Measurements from ENCODE around the gene RELA.

The RELA gene

DNA sequence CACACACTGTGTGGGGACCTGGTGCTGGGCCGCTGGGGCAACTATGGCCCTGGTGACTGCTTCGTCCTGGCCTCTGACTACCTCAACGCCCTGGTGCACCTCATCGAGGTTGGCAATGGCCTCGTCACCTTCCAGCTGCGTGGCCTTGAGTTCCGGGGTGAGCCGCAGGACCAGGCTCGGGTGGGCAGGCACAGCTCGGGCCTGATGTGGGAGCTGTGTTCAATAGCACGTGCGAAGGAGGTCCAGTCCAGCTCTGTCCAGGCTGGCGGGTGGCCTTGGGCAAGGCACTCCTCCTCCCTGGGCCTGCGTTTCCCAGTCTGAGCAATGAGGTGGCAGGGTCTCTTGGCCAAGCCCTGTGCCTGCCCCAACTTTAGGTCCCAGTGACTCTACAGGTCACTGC lies 33.1 kb downstream of the RELA start:
- no peak for DNase-seq

DNA sequence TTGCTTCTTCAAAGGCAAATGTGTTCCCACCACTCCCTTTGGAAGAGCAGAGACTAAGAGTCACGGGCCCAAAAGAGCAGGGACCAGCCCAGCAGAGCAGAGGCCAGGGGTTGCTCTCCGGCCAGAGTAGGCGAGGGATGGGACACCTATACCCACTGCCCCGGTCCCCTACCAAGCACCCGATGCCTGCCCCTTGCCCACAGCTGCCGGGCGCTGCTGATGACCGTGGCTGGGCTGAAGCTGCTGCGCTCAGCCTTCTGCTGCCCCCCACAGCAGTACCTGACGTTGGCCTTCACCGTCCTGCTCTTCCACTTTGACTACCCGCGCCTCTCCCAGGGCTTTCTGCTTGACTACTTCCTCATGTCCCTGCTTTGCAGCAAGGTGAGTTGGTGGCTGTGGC lies 35.5 kb downstream of the RELA start:
- no peak for DNase-seq

DNA sequence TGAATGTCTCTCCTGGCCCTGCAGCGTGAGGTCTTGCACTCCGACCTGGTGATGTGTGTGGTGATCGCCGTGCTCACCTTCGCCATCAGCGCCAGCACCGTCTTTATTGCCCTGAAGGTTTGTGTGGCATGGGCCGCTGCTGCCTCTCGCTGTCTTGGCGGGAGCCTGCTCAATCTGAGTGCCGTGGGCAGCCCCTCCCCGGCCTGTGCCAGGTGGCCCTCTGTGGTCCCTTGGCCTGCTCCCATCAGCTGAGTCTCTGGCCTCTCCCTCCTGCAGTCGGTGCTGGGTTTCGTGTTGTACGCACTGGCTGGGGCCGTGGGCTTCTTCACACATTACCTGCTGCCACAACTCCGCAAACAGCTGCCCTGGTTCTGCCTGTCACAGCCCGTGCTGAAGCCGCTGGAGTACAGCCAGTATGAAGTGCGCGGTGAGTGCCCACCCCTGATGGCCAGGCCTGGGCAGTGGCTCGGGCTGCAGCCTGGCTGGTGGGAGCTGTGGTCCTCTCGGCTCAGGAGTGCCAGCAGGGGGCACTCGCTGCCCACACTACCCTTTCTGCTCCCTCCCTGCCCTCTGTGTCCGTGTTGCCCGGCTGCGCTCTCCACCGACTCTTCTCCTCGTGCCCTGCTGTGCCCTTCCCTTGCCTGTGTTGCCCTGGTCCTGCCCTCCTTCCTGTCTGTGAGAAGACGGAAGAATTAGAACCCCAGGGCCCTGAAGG lies 36.9 kb downstream of the RELA start:
- no peak for DNase-seq

DNA sequence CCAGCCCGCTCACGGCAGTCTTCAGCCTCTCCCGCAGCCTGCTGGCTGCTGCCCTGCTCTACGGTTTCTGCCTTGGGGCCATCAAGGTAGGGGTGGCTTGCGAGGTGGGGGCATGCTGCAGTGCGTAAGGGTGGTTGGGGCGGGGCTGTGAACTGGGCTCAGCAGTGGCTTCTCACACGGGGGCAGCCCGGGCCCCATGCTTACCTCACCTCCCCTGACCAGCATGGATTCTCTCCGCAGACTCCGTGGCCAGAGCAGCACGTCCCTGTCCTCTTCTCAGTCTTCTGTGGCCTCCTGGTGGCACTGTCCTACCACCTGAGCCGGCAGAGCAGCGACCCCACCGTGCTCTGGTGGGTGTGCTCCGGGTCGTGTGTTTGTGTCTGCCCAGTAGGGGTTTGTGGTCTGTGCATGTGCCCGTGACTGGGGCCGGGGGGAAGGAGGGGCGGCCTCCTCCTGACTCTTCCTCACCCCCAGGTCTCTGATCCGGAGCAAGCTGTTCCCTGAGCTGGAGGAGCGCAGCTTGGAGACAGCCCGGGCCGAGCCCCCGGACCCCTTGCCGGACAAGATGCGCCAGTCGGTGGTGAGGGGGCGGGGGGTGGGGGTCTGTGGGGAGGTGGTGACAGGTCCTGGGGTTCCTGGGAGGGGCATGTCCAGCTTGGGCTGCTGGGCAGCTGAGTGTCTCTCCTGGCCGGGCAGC lies 37.6 kb downstream of the RELA start:
- DNase-seq: no peak

DNA sequence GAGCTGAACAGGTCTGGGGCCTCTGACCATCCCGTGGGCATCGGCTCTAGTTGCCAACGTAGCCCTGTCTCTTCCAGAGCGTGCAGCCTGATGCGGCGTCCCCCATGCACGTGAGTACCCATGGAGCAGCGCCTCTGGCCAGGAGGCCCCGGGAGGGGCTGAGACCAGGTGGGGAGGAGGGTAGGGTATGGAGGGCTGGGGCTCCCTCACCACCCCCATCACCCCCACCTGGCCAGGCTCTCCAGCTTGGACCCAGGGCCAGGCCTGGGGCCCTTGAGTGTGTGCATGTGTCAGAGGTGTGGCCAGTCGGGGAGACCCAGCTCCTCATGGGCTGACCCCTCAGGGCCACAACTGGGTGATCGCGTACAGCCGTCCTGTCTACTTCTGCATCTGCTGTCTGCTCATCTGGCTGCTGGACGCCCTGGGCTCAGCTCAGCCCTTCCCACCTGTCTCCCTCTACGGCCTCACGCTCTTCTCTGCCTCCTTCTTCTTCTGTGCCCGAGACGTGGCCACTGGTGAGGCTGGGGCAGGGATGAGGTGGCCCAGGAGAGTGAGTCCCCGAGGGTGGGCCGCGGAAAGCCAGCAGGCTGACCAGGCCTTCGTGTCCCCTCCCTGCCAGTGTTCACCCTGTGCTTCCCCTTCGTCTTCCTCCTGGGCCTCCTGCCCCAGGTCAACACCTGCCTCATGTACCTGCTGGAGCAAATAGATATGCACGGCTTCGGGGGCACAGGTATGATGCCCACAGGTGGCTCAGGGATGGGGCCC lies 38.7 kb downstream of the RELA start:
- DNase-seq: no peak

DNA sequence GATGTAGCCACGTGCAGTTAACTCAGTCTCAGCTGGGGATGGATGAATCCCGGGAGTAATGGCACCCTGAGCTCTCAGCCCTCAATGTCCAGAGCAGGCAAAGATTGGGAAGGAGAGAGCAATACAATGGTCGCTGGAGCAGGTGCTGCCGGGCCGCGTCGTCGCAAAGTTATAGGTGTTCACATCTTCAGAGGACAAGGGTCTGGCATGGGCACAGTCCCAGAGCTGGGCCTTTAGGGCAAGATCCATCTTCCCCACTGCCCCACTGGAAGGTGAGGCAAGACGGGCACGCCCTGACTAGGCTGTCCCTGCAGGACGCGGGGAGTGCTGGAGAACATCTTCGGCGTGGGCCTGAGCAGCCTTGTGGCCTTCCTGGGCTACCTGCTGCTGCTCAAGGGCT lies 39.5 kb downstream of the RELA start:
- DNase-seq: no peak

DNA sequence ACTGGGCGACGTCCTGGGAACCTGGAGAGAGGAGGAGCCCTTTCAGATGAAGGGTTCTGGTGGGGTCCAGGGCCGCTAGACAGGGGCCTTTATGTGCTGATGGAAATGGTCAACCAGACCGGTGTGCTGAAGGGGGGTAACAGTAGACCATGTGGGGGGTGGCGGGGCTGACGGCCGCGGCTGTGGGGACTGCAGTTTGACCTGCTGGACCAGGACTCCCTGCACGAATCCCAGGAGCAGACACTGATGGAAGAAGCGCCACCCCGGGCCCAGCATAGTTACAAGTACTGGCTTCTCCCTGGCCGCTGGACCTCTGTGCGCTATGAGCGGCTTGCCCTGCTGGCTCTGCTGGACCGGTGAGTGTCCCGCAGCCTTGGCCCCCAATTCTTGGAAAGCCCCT lies 40.7 kb downstream of the RELA start:
- DNase-seq: no peak

DNA sequence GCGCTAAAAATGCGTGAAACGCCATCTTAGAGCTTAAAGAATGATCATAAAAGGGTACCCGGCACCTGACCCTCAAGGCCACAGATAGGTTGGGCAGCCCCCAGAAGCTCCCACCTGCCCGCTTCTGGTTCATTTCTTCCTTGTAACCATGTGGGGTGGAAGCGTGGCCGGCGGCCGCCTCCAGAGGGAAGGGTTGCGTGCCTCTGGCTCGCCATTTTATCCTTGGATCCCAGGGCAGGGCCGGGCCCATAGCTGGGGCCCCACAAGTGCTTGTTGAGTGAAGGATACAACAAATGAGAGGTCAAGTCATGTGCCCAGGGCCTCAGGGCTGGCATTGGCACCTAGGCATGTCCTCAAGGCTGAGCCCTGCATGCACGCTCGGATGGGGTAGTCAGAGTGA lies 41.3 kb downstream of the RELA start:
- DNase-seq: no peak

DNA sequence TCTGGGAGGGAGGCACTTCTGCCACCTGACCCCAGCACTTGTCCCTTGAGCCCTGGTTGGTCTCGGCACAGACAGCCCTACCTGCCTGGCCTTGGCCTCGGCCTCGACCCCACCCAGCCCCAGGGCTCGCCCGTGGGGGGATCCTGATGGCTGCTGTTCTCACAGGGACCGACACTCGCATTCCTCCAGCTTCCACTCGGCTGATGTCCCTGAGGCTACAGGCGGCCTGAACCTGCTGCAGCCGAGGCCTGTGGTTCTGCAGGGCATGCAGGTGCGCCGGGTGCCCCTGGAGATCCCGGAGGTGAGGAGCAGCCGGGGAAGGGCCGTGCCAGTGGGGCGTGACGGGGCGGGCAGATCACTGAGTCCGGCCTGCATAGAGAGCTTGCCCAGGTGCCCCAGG lies 42.0 kb downstream of the RELA start:
- DNase-seq: no peak

DNA sequence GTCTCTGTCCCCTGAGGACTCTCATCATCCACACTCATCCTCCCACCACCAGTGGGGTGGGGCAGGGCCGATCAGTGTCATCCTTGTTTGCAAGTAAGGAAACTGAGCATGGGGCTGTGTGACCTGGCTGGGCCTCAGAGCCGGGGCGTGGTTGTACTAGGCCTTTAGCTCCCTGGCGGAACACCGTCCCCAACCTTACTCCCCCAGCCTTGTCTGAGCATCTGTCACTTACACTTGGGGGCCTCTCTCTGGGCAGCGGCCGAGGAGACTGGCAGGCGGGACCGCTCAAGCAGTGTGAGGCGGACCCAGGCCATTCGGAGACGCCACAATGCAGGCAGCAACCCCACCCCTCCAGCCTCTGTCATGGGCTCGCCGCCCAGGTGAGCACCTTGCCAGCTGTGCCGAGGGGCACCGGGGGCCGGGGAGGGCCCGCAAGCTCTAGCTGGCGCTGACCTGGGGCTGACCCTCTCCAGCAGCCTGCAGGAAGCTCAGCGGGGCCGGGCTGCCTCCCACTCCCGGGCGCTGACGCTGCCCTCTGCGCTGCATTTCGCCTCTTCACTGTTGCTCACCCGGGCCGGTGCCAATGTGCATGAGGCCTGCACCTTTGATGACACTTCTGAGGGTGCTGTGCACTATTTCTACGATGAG lies 43.3 kb downstream of the RELA start:
- no peak for DNase-seq

DNA sequence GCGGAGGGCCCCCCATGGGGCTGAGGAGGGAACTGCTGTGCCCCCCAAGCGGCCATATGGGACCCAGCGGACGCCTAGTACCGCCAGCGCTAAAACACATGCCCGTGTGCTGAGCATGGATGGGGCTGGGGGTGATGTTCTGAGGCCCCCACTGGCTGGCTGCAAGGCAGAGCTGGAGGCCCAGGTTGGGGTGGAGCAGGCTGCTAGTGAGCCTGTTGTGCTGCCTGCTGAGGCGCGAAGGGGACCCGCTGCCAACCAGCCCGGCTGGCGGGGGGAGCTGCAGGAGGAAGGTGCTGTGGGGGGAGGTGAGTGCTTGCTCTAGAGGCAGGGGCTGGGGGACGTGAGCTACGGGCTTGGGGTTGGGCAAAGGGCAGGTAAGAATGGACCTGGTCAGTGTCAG lies 44.0 kb downstream of the RELA start:
- no peak for DNase-seq

DNA sequence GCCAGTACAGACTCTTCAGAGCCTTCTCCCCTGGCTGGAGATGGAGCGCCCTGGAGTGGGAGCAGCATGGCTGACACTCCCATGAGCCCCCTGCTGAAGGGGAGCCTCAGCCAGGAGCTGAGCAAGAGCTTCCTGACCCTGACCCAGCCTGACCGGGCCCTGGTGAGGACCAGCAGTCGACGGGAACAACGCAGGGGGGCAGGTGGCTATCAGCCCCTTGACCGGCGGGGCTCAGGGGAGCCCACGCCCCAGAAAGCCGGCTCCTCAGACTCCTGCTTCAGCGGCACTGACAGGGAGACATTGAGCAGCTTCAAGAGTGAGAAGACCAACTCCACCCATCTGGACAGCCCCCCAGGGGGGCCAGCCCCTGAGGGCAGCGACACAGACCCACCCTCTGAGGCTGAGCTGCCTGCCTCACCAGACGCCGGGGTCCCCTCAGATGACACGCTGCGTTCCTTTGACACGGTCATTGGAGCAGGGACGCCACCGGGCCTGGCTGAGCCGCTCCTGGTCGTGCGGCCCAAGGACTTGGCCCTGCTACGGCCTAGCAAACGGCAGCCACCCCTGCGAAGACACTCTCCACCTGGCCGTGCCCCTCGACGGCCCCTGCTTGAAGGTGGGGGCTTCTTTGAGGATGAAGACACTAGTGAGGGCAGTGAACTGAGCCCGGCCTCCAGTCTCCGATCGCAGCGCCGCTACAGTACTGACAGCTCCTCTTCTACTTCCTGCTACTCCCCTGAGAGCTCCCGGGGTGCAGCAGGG lies 44.5 kb downstream of the RELA start:
- DNase-seq: no peak

DNA sequence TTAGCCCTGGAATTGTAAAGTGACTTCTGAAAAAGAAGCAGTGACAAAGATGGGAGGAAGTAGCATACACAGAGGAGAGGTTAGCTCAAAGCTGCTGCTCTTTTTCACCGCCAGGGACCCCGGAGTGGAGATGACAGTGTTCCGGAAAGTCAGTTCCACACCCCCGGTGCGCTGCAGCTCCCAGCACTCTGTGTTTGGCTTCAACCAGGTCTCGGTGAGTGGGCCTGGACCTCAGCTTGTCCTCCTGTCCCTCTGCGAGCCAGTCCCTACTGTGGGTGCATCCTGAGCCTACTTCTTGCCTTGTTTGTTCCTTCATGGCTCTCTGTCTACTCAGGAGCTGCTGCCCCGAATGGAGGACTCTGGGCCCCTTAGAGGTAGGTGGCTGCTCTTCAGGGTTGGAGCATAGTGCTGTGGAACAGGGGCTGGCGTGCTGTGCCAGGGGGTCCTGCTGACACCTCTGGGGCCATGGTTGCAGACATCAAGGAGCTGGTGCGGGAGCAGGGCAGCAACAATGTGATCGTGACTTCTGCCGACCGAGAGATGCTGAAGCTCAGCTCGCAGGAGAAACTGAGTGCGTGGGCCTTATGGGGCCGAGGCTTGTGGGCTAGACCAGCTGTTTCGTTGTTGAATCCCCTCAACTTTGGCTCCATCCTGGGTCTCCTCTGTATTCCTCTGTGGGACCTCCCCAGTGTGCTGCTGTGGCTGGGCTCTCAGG lies 45.4 kb downstream of the RELA start:
- no peak for DNase-seq

DNA sequence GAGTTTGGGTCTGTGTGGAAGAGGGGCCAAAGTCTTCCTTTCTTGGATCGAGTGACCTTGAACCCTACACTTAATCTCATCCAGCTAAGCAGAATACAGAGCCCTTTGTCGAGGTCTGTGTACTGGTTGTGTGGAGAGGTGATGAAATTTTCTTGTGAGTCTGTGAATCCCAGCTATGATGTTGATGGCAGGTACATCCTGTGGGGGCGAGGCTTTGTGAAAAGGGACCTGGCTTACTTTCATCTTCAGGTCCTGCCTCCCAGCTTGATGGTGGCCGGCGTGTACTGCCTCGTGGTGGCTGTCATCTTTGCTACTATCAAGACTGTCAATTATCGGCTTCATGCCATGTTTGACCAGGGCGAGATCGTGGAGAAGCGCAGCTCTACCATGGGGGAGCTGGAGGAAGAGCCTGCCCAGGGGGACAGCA lies 46.1 kb downstream of the RELA start:
- no peak for DNase-seq

DNA sequence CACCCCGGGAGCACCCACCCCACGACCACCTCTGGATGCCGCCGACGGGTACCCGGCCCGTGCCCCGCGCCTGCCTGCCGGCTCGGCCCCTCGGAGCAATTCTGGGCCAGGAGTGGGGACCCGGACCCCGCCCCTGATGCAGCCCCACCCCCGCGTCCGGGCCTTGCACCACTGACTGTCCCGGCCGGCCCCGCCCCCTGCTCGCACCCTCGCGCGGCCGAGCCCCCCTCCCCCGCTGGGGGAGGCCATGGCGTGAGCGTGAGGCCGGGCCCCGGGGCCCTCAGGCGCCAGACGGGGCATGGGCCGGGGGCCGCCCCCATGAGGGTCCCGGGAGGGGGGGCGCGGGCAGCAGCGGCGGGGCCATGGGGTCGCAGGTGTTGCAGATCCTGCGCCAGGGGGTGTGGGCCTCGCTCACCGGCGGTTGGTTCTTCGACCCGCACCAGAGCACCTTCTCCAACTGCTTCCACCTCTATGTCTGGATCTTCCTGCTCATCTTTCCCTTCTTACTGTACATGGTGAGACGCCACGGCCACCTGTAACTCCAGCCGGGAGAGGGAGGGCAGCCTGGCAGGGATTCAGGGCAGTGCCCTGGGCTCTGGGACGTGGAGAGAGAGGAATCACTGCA lies 46.7 kb downstream of the RELA start:
- no peak for DNase-seq

DNA sequence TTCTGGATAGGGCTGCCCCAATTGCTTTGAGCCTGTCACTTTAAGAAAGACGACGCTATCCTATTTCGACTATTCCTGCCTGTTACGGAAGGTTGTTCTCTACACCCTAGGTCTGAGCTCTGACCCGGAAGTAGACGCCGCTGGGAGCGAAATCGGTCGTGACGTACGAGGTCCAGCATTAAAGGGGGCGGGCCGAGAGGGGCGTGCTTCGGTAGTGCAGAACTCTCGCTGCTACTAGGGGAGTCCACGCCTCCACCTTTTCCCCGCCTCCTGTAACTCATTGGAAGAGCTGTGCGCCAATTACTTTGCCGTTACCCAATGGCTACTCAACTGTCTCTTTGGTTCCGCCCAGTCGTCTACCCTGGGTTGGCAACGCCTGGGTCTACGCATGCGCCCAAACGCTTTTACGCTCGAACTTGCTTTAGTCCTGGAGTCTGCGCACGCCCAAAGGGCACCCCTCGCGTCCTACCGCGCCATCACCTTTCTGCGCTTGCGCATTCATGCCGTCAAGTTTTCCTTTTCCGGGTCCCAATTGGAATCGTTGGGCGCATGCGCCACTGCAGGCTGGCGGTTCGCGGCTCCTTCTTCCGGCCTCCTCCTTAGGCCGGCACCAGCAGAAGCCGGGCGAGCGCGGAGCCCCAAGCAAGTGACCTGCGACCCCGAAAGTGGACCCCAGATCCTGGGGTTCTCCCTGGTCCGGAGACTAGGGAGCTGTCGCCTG lies 47.3 kb downstream of the RELA start, which contains the start of gene PCNX3:
Gene PCNX3, plus strand, starts transcription at position 548 of the 721 bp plus-strand sequence. CDS start 536 bp downstream, outside the sequence.
- peak; percentile 98 for DNase-seq

DNA sequence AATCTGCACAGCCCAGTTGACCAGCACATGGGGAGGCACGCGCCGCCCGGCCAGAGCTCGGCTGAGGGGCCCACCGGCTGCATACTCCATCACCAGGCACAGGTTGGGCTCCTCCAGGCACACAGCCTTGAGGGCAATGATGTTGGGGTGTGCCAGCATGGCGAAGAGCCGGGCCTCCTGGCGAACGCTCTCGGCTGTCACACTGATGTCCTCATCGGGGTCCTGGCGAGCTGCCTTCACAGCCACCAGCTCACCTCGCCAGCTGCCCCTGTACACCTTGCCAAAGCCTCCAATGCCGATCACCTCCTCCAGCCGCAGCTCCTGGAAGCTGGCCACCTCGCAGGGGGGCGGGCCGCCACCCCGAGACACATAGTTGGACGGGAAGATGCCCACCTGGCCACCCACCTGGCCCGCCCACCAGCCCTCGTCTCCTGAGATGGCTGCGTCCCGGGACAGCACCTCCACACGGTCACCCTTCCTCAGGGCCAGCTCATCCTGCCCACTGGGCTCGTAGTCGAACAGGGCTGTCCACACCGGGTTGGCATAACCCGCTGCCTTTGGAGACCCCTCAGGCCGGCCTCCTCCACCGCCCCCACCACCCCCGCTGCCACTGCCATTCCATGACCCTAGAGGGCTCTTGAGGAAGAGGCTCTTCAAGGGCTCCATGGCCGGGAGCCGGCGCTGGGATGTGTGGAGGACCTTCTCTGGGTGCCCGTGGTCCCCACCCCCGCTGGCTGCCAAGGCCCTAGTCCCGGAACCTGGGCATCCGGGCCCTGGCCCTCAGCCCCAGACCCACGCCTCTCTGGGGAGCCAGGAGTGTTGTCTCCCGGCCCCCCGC lies 49.4 kb downstream of the RELA start:
- DNase-seq: no peak

DNA sequence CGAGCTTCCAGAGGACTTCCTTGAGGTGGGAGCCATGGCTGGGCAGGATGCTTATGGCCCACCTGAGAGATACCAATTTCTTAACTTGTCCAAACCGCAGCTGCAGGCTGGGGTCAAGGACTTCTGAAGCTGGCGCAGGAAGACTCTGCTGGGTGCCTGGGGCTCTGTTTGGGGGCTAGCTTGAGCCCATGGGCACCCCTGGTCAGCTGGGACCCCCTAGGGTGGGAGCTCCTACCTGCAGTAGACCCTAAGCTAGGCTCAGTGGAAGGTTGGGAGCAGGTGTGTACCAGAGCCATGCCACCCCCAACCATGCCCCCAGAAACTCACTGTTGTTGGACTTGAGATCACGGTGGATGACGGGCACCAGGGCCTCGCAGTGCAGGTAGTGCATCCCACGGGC lies 50.0 kb downstream of the RELA start:
- no peak for DNase-seq

DNA sequence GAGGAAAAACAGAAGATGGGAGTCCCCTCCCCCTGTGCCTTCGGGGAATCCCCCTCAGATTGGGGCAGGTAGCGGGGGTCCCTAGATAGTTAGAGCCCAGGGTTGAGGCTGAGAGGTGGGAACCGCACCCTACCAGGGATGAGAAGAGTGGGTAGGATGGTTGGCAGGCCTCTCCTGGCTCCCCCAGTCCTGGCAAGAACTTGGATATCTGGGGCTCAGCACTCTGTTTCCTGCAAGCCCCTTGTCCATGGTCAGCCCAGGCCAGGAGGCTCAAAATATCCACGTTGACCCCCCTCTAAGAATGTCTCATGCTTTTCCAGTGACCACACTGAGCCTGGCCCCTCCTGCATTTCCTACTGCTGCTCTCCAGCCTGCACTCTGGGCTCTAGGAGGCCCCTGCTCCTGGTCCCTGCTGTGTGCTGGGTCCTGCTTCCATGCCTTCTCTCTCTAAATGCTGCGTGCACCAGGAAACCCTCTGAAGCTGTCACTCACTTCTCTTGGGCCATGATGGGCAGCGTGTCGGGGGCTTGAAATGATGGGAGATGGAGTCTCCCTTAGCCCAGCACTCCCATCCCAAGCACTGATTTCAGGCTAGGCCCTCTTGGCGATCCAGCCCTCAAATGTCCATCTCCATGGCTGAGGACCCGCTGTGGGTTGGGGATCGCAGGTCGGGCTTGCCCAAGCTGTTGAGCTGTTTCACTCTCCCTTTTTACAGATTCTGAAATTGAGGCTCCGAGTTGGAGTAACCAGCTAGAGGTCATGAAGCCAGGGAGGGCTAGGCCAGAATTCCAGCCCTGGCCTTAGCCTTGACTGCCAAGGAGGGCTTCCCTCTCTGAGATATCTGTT lies 50.7 kb downstream of the RELA start:
- no peak for DNase-seq

All from NCI-H524 treated with DMSO at 0.1 percent for 48 hours (cell line).